NCI-H128 (cell line): ENCODE results near the gene MUSK.
"Not testable (repeated sequence)": the region's sequence is repeated elsewhere in the genome, so short reads cannot be mapped to it uniquely, and the experiment has no call there.

Experiments used
- DNase-seq: peaks from one replicate; lab custom pipeline; 2025; ENCODE audit not compliant: unreplicated experiment; lab: John Stamatoyannopoulos, UW

MUSK gene

GRCh38 chr9:110755179-110755578 lies 86.6 kb downstream of the MUSK start:
- no peak for DNase-seq

DNA sequence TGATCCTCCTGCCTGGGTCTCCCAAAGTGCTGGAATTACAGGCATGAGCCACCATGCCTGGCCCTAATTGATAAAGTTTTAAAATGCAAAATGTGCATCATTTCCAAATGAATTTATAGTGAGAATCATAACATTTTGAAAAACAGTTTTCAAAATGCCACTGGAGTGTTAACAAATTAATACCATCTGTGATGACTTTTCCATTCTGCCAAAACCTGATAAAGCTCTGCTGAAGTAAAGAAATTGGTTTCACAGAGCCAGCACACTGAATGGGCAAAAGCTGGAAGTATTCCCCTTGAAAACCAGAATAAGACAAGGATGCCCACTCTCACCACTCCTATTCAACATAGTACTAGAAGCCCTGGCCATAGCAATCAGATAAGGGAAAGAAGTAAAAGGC lies 89.6 kb downstream of the MUSK start:
- no peak for DNase-seq

DNA sequence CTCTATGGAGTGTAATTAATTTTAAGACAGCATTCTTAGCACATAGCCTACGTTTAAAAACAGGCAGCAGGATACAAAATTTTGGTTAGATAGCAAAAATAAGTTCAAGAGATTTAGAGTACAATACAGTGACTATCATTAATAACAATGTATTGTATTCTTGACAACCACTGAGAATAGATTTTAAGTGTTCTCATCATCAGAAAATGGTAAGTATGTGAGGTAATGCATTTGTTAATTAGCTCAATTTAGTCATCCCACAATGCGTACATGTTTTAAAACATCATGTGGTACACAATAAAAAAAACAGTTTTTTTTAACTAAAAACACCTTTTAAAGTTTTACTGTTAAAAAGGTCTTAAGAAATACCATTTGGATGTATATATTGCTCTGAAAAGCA lies 94.2 kb downstream of the MUSK start:
- no peak for DNase-seq

DNA sequence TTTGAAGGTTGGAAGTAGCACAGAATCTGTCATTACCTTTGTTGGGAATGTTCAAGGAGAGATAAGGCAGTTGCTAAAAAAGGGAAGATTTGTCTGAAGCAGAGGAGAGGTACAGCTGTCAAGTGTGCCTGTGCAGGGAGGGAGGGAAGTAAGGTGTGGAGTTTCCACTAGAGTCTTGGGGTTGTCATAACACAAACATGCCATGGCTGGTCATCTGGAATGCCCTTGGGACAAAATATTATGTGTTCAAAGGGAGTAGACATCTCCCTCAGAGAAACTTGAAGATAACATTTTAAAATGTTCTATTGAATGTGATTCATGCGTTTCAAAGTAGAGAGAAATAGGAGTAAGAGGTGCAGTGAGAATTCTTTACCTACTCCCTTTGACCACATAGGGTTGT lies 95.0 kb downstream of the MUSK start:
- DNase-seq, result no peak

DNA sequence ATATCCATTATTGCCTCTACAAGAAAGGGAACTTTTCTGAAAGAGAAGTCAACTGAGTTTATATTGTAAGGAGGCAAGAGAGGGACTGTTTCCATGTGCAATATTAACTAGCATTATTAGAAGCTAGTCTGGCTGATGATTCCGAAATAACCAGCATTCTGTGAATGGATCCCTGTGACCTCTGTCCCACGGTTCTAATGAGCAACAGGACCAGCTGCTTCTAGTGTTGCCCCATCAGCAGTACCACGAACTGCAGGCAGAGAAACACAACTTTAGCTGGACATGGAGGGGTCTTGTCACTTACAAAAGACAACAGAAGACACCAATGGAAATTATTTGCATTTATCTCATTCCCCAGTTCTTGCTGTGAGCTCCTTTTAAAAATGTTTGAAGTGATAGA lies 95.4 kb downstream of the MUSK start:
- DNase-seq, result no peak

DNA sequence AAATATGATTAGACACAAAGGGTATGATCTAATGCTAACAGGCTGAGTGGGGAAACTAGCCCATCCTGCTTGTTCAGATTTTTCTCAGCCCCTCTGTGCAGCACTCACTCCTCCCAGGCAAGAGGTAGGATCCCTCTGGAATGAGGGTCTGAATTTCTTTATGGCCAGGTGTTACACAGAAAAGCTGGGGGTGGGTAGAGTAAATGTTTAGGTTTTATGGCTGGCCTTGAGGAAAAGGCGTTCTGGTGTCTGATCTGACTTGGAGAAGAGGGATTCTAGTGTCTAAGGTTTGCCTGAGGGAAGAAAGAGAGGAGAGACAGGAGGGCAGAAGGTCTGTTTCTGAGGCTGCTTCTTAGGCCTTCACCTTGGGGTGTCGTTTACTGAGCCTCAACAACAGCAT lies 97.3 kb downstream of the MUSK start:
- no peak for DNase-seq

DNA sequence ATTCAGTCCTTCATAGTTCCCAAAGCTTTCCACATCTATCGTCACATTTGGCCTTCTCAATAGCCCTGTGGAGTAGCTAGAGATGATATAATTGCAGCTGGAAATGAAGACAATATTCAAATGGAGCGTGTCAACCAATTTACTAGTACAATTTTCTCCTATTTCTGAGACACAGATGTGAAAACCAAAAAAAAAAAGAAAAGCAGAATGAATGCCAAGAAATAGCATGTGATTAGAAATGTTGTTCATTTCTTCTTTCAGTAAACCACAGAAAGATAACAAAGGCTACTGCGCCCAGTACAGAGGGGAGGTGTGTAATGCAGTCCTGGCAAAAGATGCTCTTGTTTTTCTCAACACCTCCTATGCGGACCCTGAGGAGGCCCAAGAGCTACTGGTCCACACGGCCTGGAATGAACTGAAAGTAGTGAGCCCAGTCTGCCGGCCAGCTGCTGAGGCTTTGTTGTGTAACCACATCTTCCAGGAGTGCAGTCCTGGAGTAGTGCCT lies 99.0 kb downstream of the MUSK start:
- no peak for DNase-seq

GRCh38 chr9:110768886-110769285 lies 100.3 kb downstream of the MUSK start:
- no peak for DNase-seq

DNA sequence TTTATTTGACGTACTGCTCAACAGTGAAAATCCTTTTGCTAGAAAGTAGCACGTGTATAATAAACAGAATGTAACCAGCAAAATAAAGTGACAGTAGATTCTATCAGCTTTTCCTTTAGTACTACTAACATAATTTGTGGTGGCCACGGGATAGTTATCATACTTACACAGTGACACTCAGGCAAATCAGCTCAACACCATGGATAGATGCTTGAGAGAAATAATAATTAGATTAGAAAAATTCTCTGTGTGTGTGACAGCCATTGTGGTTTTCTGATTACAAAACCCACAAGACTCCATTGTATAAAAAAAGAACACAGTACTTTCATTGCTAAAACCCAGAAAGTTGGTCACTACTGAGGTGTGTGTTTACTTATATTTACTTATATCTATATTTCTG lies 101.1 kb downstream of the MUSK start:
- no peak for DNase-seq

GRCh38 chr9:110775724-110776123 lies 107.1 kb downstream of the MUSK start:
- no peak for DNase-seq

DNA sequence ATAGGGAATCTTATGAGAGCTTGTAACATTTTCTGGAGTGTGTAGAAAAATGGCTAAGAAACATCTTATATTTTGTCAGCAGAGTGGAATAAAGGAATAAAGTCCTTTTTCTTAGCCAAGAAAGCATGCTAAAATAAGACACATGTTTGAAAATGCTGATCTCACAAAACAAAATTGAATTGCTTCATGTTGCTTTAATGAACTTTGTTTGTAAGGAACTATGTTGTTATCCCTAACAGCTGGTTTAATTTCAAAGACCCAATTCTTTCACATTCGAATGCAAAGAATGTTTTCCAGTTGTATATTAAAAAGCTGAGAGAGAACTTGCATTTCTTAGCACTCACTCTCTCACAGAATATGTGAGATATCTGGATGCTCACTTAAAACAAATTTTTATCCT lies 107.6 kb downstream of the MUSK start:
- no peak for DNase-seq

- DNase-seq, result no peak
Observed at GRCh38 chr9:110777196-110777875, 108.7 kb downstream of the MUSK start.

- DNase-seq, result no peak
Observed at GRCh38 chr9:110777876-110778215, 109.3 kb downstream of the MUSK start.

GRCh38 chr9:110782701-110783100 lies 114.1 kb downstream of the MUSK start:
- no peak for DNase-seq

DNA sequence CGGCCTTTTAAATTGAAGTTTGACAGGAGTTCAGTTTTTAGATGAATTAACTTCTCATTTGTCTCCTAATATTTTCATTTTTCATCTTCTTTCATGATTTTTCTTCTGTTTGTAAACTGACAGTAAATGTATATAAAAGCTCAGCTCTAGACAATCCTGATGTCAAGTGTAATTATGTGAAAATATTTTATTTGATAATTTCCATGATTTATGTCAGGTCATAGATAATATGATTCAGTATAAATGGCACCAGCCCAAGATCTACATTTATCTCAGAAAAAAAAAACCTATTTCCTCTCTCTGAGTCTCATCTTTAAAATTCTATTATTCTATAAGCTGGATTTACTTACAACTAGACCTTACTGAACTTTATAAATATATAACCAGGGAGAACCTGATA lies 115.7 kb downstream of the MUSK start:
- DNase-seq, result no peak

- DNase-seq, result no peak
Observed at GRCh38 chr9:110785166-110785565, 116.6 kb downstream of the MUSK start.

- not testable (repeated sequence) for DNase-seq
Observed at GRCh38 chr9:110788396-110788795, 119.8 kb downstream of the MUSK start.

DNA sequence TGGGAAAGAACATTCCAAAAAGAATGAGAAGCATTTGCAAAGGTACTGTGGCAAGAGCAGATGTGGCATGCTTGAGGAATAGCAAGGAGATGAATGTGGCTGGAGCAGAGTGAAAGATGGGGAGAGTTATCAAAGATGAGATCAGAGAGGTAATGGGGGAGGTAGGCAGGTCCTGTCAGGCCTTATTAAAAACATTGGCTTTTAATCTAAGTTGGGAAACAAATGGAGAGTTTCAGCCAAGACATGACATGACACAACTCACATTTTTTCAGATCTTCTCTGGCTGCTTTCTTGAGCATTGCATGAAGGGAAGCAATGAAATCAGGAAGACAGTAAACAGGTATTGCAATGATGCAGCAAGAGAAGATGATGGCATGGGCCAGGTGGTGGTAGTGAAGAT lies 120.3 kb downstream of the MUSK start:
- no peak for DNase-seq

- DNase-seq, result no peak
Observed at GRCh38 chr9:110797611-110798010, 129.0 kb downstream of the MUSK start.

DNA sequence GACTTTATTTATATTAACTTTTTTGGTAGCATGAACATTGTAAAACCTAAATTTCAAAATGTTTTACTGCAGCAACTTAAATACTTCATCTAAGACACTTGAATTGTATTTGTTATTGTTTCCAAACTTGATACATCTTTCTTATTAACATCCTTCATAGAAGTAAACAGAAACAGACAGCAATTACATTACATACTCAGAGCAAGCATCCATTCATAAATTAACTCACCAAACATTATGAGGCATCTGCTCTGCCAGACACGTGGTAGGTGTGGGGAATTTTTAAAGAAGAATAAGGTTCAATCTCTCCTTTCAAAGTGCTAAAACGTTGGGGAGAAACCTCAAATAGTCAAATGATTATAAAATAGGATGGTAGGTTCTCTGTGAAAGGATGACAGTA lies 130.8 kb downstream of the MUSK start:
- DNase-seq, result no peak

DNA sequence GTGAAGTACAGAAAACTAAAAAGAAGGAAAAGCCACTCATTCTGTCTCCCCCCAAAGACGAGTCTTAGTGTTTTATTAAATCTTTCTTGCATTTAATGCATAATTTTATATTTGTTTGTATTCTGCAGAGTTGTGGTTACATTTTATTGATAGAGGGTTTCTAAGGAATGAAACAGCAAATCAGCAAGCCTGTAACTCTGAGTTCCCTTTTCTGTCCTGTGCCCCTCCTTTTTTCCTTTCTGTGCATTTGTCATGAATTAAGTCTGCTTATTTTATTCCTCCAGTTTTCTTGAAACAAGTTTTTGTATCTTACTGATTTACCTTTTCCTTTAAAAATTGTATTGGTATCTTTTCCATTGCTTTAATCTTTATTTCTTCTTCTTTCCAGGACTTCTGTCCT lies 132.8 kb downstream of the MUSK start:
- no peak for DNase-seq

DNA sequence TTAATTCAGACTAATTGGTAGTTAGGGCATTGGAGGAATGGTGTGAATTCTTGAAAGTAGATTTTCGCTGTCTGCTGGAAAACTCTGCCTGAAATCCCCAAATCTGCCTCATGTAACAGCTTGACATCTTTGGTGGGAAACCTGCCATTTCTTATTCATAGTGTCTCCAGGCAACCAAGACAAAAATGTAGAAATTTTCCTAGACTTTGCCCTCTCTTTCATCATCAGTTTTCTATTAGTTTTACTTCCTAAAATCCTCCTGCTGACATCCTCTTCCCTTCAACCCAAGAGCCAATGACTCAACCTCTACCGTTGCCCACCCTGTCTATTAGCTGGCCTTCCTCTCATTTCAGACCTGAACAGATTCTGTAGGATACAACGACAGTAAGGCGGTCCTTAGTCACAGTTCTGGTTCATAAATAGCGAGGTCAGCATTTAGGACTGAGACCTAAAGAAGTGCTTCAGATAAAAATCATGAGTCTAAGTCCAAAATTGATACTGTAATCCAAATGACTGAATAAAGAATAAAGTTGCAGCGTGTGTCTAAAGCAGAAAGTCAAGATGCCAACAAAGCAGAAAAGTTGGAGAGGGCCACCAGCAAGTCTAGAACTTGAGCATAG lies 133.9 kb downstream of the MUSK start:
- no peak for DNase-seq

- no peak for DNase-seq
Observed at GRCh38 chr9:110807956-110808598, 139.5 kb downstream of the MUSK start.
